Adrenal gland (tissue), 12 donors: ENCODE data around the gene FSIP2. TPM values are rescaled to one million over a fixed set of nuclear protein-coding genes. Genes with fewer than 3 reads are reported as not detected.

Source experiments
- DNase-seq, 7 donors: peaks; one replicate each; pipeline ENCODE4 v3.0.0-alpha.2; 2019 to 2020
- H3K27ac ChIP-seq, 5 donors: fragments of 200-600 bp; sonication (generic) in 4 of 5; 1 replicate in 3 of 5; 2 replicates in 2 of 5; pipeline versions ENCODE4 v1.5.1 to v1.8.0; 2016 to 2020; ENCODE audit warnings: mild to moderate bottlenecking in 1 of 5
- H3K27me3 ChIP-seq: fragments of 200-600 bp; 2 replicates; pipeline ENCODE4 v1.8.0; 2021
- H3K36me3 ChIP-seq, 2 donors: fragments of 200-600 bp; replicated peaks in 1 of 2; 1 replicate in 1 of 2; 2 replicates in 1 of 2; pipeline versions ENCODE4 v1.5.1 to v1.8.0; 2018 to 2022
- H3K4me1 ChIP-seq, 2 donors: fragments of 200-600 bp; replicated peaks in 1 of 2; 1 replicate in 1 of 2; 2 replicates in 1 of 2; pipeline versions ENCODE4 v1.5.1 to v1.8.0; 2018 to 2021
- H3K4me3 ChIP-seq, 4 donors: fragments of 200-600 bp; sonication (generic) in 3 of 4; one replicate each; pipeline ENCODE4 v1.5.1; 2016 to 2018
- H3K9me3 ChIP-seq, 3 donors: fragments of 200-600 bp; sonication (generic) in 1 of 3; replicated peaks in 1 of 3; 1 replicate in 2 of 3; 2 replicates in 1 of 3; pipeline versions ENCODE4 v1.5.1 to v1.8.0; 2016 to 2021
- POLR2A ChIP-seq, 2 donors: fragments of 450-650 bp; IDR thresholded peaks; one replicate each; pipeline ENCODE4 v1.6.1; 2017; ENCODE audit warnings: antibody characterized with exemption in 2 of 2, mild to moderate bottlenecking in 2 of 2, moderate library complexity in 1 of 2
- WGBS, 4 donors: extraction: QIAGEN DNeasy Blood & Tissue Kit in 2 of 4; methylation state at CpG; one replicate each; pipeline versions ENCODE4 v1.1.5 to v1.1.7; 2013 to 2017; 5-methylcytosine and 5-hydroxymethylcytosine counted together
- intact Hi-C, 2 donors: fragments of 100-400 bp; cut with DNase I; formaldehyde crosslinking; loops; one replicate each; pipeline versions ENCODE4 v1.14.1 to v1.15.0; 2022 to 2023
- polyA plus RNA-seq, 3 donors: library from polyadenylated mRNA; stranded (reverse); fragments of 200-250 nt in 2 of 3; fragments of 350-450 nt in 1 of 3; fragmentation: Illumina TruSeq in 1 of 3; extraction: RNeasy Lipid Tissue Mini Kit (QIAGEN cat#74804) in 1 of 3; gene quantifications; one replicate each; pipeline ENCODE4 v1.2.3, GENCODE V29; 2013 to 2014
- total RNA-seq, 9 donors: library from RNA; depleted of rRNA in 4 of 9; stranded (reverse); fragments of >200 nt in 4 of 9; fragments of 120-200 nt in 1 of 9; fragmentation: NEBNext Ultra II Directional in 1 of 9; extraction: Animal tissue kit (Norgen Biotek cat#: 25700) in 1 of 9; gene quantifications; one replicate each; pipeline versions ENCODE4 v1.1.0 to v1.2.4, GENCODE V29; 2013 to 2023
- TF ChIP-seq, protein P1 (sequence below), 6 experiments: fragments of 450-650 bp in 4 of 6; fragments of 200-600 bp in 2 of 6; sonication (generic) in 1 of 6; IDR thresholded peaks; 1 replicate in 5 of 6; 2 replicates in 1 of 6; pipeline versions ENCODE4 v1.5.1 to v1.8.0; 2016 to 2021; ENCODE audit warnings: antibody characterized with exemption in 6 of 6, mild to moderate bottlenecking in 2 of 6, moderate library complexity in 1 of 6
- donor health status: healthy with polysubstance abuse.
- donor health status: Bipolar disorder and iron deficiency.
- donor health status: DM: yes; HTN: yes; CAD: no.
- donor health status: DM: no; HTN: no; CAD: no.
- donor health status: DM: no; HTN: no; CAD: no.
- donor health status: DM: yes; HTN: yes; CAD: no.

The FSIP2 gene
- total and polyA plus RNA-seq, 12 donors, result 0.06 to 3.0 (median 0.73) TPM

DNA sequence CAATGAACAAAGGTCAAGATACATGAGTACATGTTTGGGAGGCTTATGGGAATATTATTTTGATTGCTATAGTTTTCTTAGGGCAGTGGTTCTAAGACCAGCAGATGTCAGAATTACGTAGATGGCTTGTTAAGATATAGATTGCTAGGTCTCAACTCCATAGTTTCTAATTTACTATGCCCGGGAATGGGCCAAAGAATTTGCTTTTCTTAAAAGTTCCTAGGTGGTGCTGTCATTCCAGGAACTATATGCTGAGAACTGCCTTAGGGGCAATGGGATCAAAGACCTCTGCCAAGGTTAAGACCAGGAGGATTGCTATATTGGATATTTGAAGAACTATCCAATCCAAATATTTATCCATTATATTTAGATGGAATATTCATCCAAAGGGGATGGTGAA, 141.8 kb downstream of the FSIP2 start:
- no peak overlapping the region for H3K27ac ChIP-seq
- WGBS, 4 donors, result 88 to 90% (median 90%) methylated on average over 2 of the region's 2 CpGs
- H3K4me3 ChIP-seq, result no peak overlapping the region
- H3K36me3 ChIP-seq, result no peaks in the 10 kb centered on the region
- TF ChIP-seq, protein P1, sequence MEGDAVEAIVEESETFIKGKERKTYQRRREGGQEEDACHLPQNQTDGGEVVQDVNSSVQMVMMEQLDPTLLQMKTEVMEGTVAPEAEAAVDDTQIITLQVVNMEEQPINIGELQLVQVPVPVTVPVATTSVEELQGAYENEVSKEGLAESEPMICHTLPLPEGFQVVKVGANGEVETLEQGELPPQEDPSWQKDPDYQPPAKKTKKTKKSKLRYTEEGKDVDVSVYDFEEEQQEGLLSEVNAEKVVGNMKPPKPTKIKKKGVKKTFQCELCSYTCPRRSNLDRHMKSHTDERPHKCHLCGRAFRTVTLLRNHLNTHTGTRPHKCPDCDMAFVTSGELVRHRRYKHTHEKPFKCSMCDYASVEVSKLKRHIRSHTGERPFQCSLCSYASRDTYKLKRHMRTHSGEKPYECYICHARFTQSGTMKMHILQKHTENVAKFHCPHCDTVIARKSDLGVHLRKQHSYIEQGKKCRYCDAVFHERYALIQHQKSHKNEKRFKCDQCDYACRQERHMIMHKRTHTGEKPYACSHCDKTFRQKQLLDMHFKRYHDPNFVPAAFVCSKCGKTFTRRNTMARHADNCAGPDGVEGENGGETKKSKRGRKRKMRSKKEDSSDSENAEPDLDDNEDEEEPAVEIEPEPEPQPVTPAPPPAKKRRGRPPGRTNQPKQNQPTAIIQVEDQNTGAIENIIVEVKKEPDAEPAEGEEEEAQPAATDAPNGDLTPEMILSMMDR (IDR thresholded peaks at IDR 0.05), result no peak
- no peak for TF ChIP-seq POLR2A (IDR thresholded peaks at IDR 0.05)
- DNase-seq, result no peak
- intact Hi-C loops, result no loop called here
- no peaks in the 10 kb centered on the region for H3K27me3 ChIP-seq
- H3K9me3 ChIP-seq, result no peaks in the 10 kb centered on the region
- no peaks in the 10 kb centered on the region for H3K4me1 ChIP-seq
